H9 (cell line): ENCODE measurements around the gene ZNF668. TPM values are rescaled to one million over a fixed set of nuclear protein-coding genes. Genes with fewer than 3 reads are reported as not detected.

ENCODE experiments used
- DNase-seq: peaks from one replicate; pipeline ENCODE4 v3.0.0-alpha.2; 2017
- H2AFZ ChIP-seq: one replicate; pipeline ENCODE4 v1.6.1; 2013; ENCODE audit warnings: mild to moderate bottlenecking, low read length, control low read depth, moderate library complexity
- H2AK5ac ChIP-seq: 2 replicates; pipeline ENCODE4 v1.6.1; 2013; ENCODE audit warnings: low read length, control low read depth, mixed read lengths; ENCODE audit not compliant: insufficient read length
- H2BK120ac ChIP-seq: one replicate; pipeline ENCODE4 v1.6.1; 2013; ENCODE audit warnings: low read depth, mild to moderate bottlenecking, low read length, control low read depth, inconsistent platforms; ENCODE audit not compliant: poor library complexity, severe bottlenecking
- H2BK12ac ChIP-seq: 2 replicates; pipeline ENCODE4 v1.6.1; 2013; ENCODE audit warnings: low read length, control low read depth, mixed read lengths, low read depth; ENCODE audit not compliant: insufficient read length
- H2BK15ac ChIP-seq: 2 replicates; pipeline ENCODE4 v1.6.1; 2013; ENCODE audit warnings: low read depth, low read length, control low read depth
- H2BK20ac ChIP-seq: one replicate; pipeline ENCODE4 v1.6.1; 2013; ENCODE audit warnings: low read depth, mild to moderate bottlenecking, low read length, control low read depth, inconsistent platforms; ENCODE audit not compliant: poor library complexity, severe bottlenecking
- H2BK5ac ChIP-seq: 2 replicates; pipeline ENCODE4 v1.6.1; 2013; ENCODE audit warnings: low read length, control low read depth, mixed read lengths; ENCODE audit not compliant: insufficient read length
- H3K14ac ChIP-seq: 2 replicates; pipeline ENCODE4 v1.6.1; 2013; ENCODE audit warnings: low read length, control low read depth; ENCODE audit not compliant: insufficient read depth
- H3K18ac ChIP-seq: 2 replicates; pipeline ENCODE4 v1.6.1; 2013; ENCODE audit warnings: low read depth, mild to moderate bottlenecking, mixed read lengths, low read length, control low read depth; ENCODE audit not compliant: insufficient read length
- H3K23ac ChIP-seq: 2 replicates; pipeline ENCODE4 v1.6.1; 2013; ENCODE audit warnings: low read length, control low read depth, mixed read lengths, low read depth; ENCODE audit not compliant: insufficient read length
- H3K23me2 ChIP-seq: 2 replicates; pipeline ENCODE4 v1.6.1; 2013; ENCODE audit warnings: low read depth, mild to moderate bottlenecking, mixed read lengths, low read length, control low read depth; ENCODE audit not compliant: insufficient read length, poor library complexity, severe bottlenecking
- H3K27ac ChIP-seq: 2 replicates; pipeline ENCODE4 v1.5.1; 2013; ENCODE audit warnings: low read length, control low read depth, mixed read lengths, low read depth; ENCODE audit not compliant: insufficient read length
- H3K27me3 ChIP-seq: 2 replicates; pipeline ENCODE4 v1.6.1; 2013; ENCODE audit warnings: low read length, control low read depth, inconsistent platforms; ENCODE audit not compliant: insufficient read depth
- H3K4ac ChIP-seq: 2 replicates; pipeline ENCODE4 v1.6.1; 2013; ENCODE audit warnings: low read depth, mild to moderate bottlenecking, control low read depth, inconsistent platforms, low read length, moderate library complexity
- H3K4me1 ChIP-seq: 2 replicates; pipeline ENCODE4 v1.6.1; 2013; ENCODE audit warnings: low read length, control low read depth, inconsistent platforms; ENCODE audit not compliant: insufficient read depth
- H3K4me2 ChIP-seq: 2 replicates; pipeline ENCODE4 v1.6.1; 2013; ENCODE audit warnings: low read length, control low read depth, mixed read lengths; ENCODE audit not compliant: insufficient read length, insufficient read depth
- H3K56ac ChIP-seq: 2 replicates; pipeline ENCODE4 v1.6.1; 2013; ENCODE audit warnings: low read depth, mild to moderate bottlenecking, mixed read lengths, low read length, control low read depth; ENCODE audit not compliant: insufficient read length
- H3K79me1 ChIP-seq: 2 replicates; pipeline ENCODE4 v1.6.1; 2013; ENCODE audit warnings: low read depth, mild to moderate bottlenecking, moderate library complexity, low read length, control low read depth, inconsistent platforms; ENCODE audit not compliant: insufficient read depth, poor library complexity, severe bottlenecking
- H3K79me2 ChIP-seq: 2 replicates; pipeline ENCODE4 v1.6.1; 2013; ENCODE audit warnings: low read length, control low read depth, inconsistent platforms; ENCODE audit not compliant: insufficient read depth
- H3K9ac ChIP-seq: 2 replicates; pipeline ENCODE4 v1.6.1; 2013; ENCODE audit warnings: low read length, control low read depth, mixed read lengths; ENCODE audit not compliant: insufficient read length; ENCODE audit errors: extremely low read depth
- H3K9me3 ChIP-seq: one replicate; pipeline ENCODE4 v1.6.1; 2013; ENCODE audit warnings: low read depth, low read length, inconsistent platforms; ENCODE audit not compliant: control insufficient read depth
- H3T11ph ChIP-seq: one replicate; pipeline ENCODE4 v1.6.1; 2013; ENCODE audit warnings: mild to moderate bottlenecking, low read length, control low read depth, inconsistent platforms
- H4K20me1 ChIP-seq: one replicate; pipeline ENCODE4 v1.6.1; 2013; ENCODE audit not compliant: control insufficient read depth, insufficient read length, insufficient read depth
- H4K5ac ChIP-seq: 2 replicates; pipeline ENCODE4 v1.6.1; 2013; ENCODE audit warnings: low read depth, mild to moderate bottlenecking, mixed read lengths, low read length, control low read depth; ENCODE audit not compliant: insufficient read length
- H4K8ac ChIP-seq: replicated peaks from 2 replicates; pipeline ENCODE4 v1.6.1; 2013; ENCODE audit warnings: low read length, control low read depth, mixed read lengths, low read depth; ENCODE audit not compliant: insufficient read length
- H4K91ac ChIP-seq: 2 replicates; pipeline ENCODE4 v1.6.1; 2013; ENCODE audit warnings: low read depth, mild to moderate bottlenecking, moderate library complexity, mixed read lengths, low read length, control low read depth; ENCODE audit not compliant: insufficient read length
- H3K27ac Mint-ChIP-seq, 3 experiments: 2 replicates in 2 of 3; 3 replicates in 1 of 3; pipeline ENCODE4 v1.8.0; 2020 to 2021; ENCODE audit warnings: mixed read lengths in 3 of 3, mild to moderate bottlenecking in 1 of 3, moderate library complexity in 1 of 3
- H3K27me3 Mint-ChIP-seq: 2 replicates; pipeline ENCODE4 v1.8.0; 2021; ENCODE audit warnings: low read depth, mild to moderate bottlenecking, moderate library complexity, mixed read lengths
- H3K36me3 Mint-ChIP-seq, 3 experiments: 2 replicates in 2 of 3; 3 replicates in 1 of 3; pipeline ENCODE4 v1.8.0; 2020 to 2021; ENCODE audit warnings: low read depth in 3 of 3, mixed read lengths in 3 of 3; ENCODE audit not compliant: insufficient read depth in 1 of 3
- H3K4me1 Mint-ChIP-seq, 2 experiments: 2 replicates each; pipeline ENCODE4 v1.8.0; 2020; ENCODE audit warnings: mixed read lengths in 2 of 2
- H3K4me3 Mint-ChIP-seq, 2 experiments: 2 replicates in 1 of 2; 3 replicates in 1 of 2; pipeline ENCODE4 v1.8.0; 2020 to 2021; ENCODE audit warnings: mild to moderate bottlenecking in 2 of 2, mixed read lengths in 2 of 2, moderate library complexity in 1 of 2
- H3K9me3 Mint-ChIP-seq, 2 experiments: 2 replicates in 1 of 2; 3 replicates in 1 of 2; pipeline ENCODE4 v1.8.0; 2020; ENCODE audit warnings: mild to moderate bottlenecking in 2 of 2, mixed read lengths in 2 of 2, moderate library complexity in 1 of 2
- WGBS: extraction: QIAGEN DNeasy Blood & Tissue Kit; methylation state at CpG from one replicate; pipeline ENCODE4 v1.1.7; 2013; ENCODE audit warnings: missing lambda C conversion rate, low lambda C conversion rate, mixed read lengths; ENCODE audit not compliant: insufficient read length; ENCODE audit errors: extremely low coverage; 5-methylcytosine and 5-hydroxymethylcytosine counted together
- total RNA-seq: library from RNA; stranded (reverse); gene quantifications from 2 replicates; pipeline ENCODE4 v1.2.1, GENCODE V29; 2021
- TF ChIP-seq, protein P1 (sequence below): fragments of 200-600 bp; sonication (generic); conservative IDR thresholded peaks from 3 replicates; pipeline ENCODE4 v1.8.0; 2021; ENCODE audit warnings: antibody characterized with exemption, mild to moderate bottlenecking

ZNF668 gene
- total RNA-seq, 1 experiment from 2014 or later, result 18.6 TPM

GRCh38 chr16:31043352-31043751 lies 30.7 kb downstream of the ZNF668 start:
- Mint-ChIP-seq H3K9me3 (no peaks in the 10 kb centered on the region), H3K4me1 (peaks cover 0 to 7% of the 10 kb centered on the region in 2 experiments; a peak in 1 of 4 replicates)
- TF ChIP-seq, protein P1, sequence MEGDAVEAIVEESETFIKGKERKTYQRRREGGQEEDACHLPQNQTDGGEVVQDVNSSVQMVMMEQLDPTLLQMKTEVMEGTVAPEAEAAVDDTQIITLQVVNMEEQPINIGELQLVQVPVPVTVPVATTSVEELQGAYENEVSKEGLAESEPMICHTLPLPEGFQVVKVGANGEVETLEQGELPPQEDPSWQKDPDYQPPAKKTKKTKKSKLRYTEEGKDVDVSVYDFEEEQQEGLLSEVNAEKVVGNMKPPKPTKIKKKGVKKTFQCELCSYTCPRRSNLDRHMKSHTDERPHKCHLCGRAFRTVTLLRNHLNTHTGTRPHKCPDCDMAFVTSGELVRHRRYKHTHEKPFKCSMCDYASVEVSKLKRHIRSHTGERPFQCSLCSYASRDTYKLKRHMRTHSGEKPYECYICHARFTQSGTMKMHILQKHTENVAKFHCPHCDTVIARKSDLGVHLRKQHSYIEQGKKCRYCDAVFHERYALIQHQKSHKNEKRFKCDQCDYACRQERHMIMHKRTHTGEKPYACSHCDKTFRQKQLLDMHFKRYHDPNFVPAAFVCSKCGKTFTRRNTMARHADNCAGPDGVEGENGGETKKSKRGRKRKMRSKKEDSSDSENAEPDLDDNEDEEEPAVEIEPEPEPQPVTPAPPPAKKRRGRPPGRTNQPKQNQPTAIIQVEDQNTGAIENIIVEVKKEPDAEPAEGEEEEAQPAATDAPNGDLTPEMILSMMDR, result no peak

More at GRCh38 chr16:31043352-31043751, 30.7 kb downstream of the ZNF668 start:
- H3K27ac Mint-ChIP-seq, result no peak overlapping the region
- no peaks in the 10 kb centered on the region for H3K9me3 ChIP-seq
- peaks cover 5% of the 10 kb centered on the region for H3K23me2 ChIP-seq
- no peak for DNase-seq
- H3K14ac ChIP-seq, result no peak overlapping the region
- H3K27me3 ChIP-seq, result no peaks in the 10 kb centered on the region
- H2AK5ac ChIP-seq, result no peak overlapping the region
- no peak overlapping the region for H3K56ac ChIP-seq
- peaks cover 0 to 13% (median 2%) of the 10 kb centered on the region in 3 experiments; a peak in 3 of 7 replicates for H3K36me3 Mint-ChIP-seq
- WGBS, result no CpG with 5 or more reads among the region's 1 CpG
- H3K4me2 ChIP-seq, result no peak overlapping the region
- H4K91ac ChIP-seq, result no peak overlapping the region
- H3K9ac ChIP-seq, result no peak overlapping the region
- no peak overlapping the region for H2BK12ac ChIP-seq
- H3K4me3 Mint-ChIP-seq, result no peak overlapping the region
- H3K79me2 ChIP-seq, result no peaks in the 10 kb centered on the region
- H3K27ac ChIP-seq, result no peak overlapping the region
- no peaks in the 10 kb centered on the region for H4K20me1 ChIP-seq
- no peaks in the 10 kb centered on the region for H3K79me1 ChIP-seq
- no peaks in the 10 kb centered on the region for H3K4me1 ChIP-seq
- H4K5ac ChIP-seq, result no peak overlapping the region
- no peak overlapping the region for H2BK5ac ChIP-seq
- H2BK120ac ChIP-seq, result no peak overlapping the region
- peak overlapping the region; percentile 19; the same call in 1 of the 2 replicates for H2BK15ac ChIP-seq
- H3K4ac ChIP-seq, result no peak overlapping the region
- H3K27me3 Mint-ChIP-seq, result 0 out of 2 replicates have a peak, but pooled peaks cover 2% of the 10 kb centered on the region
- H4K8ac ChIP-seq, result no peak overlapping the region
- H3K23ac ChIP-seq, result no peak overlapping the region
- H3T11ph ChIP-seq, result no peak overlapping the region
- H2AFZ ChIP-seq, result no peak overlapping the region
- H3K18ac ChIP-seq, result no peak overlapping the region
- no peak overlapping the region for H2BK20ac ChIP-seq
